HG03354 (cell line): ENCODE results near the gene TXNRD2.
"Not testable (repeated sequence)": the region's sequence is repeated elsewhere in the genome, so short reads cannot be mapped to it uniquely, and the experiment has no call there.

Source experiments
- ATAC-seq: cut with Tn5 transposase; IDR thresholded peaks from one replicate; pipeline ENCODE4 v1.9.1; 2021; ENCODE audit warnings: mild to moderate bottlenecking; ENCODE audit not compliant: unreplicated experiment, poor library complexity, severe bottlenecking

Gene TXNRD2

DNA sequence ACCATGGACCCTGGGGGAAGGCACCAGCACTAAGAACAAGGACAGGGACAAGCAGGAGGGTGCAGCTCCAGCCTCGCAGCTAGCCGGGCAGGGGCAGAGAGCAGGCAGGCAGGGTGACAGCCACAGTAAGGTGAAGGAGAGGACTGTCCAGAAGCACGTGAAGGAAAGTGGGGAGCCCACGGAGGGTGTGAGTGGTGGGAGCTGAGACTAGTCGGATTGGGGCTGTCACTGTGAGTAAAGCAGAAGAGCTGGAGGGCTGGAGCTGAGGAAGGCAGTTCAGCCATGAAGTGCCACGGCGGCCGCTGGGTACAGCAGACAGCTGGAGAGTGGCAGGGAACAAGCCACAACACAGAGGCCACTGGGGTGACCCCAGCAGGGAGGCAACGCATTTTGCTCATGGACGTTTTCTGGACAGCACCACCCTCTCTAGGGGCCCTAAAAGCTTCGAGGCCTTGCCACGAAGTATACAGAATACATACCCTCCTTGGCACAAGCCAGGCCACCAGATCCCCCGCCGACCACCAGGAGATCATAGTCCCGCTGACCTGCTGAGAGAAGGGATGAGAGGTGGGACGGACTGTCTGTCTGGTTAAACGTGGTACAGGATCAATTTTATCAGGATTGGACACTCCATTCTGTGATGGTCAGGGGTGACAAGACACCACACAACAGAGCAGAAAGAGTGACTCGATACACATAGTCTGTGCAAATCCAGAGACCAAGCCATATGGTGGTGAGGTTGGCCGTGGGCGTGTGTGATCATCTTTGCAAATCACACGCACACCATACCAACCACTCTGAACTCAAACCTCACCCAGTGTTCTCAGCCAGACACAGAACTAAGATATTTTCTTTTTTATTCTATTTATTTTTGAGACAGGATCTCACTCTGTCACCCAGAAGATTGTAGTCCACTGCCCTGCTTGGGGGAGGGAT is 10.8 kb downstream of the TXNRD2 start:
- no peak for ATAC-seq

DNA sequence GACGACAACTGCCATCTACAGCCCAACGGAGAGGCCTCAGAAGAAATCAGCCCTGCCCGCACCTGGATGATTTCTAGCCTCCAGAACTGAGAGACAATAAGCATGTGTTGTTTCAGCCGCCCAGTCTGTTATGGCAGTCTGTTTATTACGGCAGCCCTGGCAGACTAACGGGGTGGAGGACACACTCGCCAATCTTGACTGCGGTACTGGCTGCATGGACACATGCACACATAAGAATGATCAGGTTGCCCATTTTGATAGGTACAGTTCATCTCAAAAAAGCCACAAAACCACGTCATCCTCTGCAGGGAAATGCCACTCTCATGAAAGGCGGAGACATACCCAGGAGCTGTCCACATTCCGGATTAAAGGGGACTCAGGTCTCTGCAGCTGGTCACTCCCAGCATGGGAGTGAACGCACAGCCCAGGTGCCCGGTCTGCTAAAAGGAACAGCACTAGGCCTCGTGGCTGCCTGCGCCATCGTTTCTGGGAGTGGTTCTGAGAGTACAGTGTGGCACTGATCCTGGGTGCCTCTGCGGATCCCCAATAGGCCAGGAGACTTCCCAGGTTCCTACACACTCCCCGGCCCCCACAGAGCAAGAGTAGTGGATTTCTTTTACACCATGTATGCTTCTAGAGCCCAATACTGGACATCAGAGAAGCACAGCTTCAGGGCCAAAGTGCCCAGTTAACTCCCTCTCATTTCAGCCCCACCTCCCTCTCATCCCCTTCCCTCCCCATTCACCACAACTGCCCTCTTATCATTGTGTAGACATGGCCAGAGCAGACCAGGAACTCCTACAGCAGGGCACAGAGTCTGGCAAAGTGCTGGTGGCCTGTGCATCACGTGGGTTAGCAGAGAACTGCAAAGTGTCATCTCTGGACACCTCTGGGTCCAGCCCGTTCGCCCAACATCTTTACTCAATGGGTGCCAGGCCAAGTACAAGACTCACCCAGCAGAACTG is 11.8 kb downstream of the TXNRD2 start:
- ATAC-seq, result no peak

DNA sequence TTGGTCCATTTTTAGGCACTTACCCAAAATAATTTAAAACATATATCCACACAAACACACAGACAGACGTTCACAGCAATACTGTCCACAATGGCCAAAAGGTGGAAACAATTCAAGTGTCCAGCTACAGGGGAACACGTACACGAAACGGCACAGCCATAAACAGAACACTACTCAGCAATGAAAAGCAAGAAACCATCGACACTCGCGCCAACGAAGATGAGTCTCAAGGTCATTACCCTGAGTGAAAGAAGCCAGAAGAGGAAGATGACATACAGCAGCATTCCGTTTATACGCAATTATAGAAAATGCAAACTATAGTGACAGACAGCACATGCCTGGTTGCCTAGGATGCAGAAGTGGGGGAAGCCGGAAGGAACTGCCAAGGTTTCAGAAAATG is 13.4 kb downstream of the TXNRD2 start:
- no peak for ATAC-seq

DNA sequence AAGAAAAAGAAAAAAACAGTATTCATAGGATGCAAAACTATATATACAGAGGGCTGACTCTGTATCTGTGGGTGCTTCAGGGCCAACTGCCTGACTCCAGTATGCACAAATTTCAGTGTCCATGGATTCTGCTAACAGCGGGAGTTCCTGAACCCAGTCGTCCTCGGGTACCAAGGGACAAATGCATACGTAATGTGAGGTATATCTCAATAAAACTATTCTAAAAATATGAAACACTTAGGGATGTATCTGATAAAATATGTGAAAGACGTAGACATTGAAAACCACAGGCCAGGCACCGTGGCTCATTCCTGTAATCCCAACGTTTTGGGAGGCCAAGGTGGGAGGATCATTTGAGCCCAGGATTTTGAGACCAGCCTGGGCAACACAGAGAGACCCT is 13.9 kb downstream of the TXNRD2 start:
- no peak for ATAC-seq

DNA sequence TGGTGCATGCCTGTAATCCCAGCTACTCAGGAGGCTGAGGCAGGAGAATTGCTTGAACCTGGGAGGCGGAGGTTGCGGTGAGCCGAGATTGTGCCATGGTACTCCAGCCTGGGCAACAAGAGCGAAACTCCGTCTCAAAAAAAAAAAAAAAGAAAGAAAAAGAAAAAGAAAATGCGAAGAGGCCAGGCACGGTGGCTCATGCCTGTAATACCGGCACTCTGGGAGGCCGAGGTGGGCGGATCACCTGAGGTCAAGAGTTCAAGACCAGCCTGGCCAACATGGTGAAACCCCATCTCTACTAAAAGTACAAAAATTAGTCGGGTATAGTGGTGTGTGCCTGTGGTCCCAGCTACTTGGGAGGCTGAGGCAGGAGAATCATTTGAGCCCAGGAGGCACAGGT is 15.6 kb downstream of the TXNRD2 start:
- not testable (repeated sequence) for ATAC-seq

DNA sequence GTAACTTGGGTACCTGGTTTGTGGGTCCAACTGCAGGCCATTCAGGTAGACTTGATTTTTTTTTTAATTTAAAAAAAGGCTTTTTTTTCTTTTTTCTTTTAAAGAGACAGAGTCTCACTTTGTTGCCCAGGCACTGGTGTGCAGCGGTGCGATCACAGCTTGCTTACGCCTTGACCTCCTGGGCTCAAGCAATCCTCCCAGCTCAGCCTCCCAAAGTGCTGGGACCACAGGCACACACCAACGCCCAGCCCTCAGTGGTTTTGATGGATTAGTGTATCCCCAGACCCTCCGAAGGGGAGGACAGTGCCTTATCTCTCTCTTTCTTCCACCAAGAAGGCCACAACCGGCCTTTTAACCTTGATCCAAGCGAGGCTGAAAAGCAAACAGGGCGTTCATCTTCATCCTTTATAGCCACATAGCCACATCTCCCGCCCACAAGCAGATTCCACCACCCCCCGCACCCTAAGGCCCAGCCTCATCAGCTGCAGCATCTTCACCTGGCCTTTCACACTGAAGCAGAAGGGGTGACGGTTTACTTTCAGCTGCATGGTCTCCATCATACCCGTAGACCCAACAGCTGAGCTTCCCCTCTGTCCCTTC is 17.6 kb downstream of the TXNRD2 start:
- ATAC-seq, result no peak

DNA sequence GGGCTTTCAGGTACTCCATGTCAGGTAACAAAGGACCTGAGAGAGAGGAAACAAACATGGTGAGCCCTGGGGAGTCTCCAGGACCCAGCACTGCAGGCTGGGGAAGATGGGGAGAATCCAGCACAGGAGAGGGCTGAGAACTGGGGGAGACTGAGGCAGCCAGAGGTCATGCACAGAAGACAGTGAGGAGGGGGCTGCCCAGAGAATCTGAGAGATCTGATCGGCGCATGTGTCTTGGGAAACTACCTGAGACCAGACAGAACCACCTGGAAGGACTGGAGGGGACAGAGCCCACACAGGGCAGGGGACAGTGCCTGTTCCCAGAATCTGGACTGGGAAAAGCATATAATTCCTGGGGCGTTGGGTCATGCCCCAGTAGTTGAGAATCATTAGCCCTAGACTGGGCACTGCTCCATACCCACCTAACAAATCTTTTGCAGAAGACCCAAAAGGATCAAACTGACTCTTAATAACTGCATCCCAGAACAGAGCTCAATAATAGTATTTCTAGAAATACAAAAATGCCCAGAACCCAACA is 20.0 kb downstream of the TXNRD2 start:
- no peak for ATAC-seq

DNA sequence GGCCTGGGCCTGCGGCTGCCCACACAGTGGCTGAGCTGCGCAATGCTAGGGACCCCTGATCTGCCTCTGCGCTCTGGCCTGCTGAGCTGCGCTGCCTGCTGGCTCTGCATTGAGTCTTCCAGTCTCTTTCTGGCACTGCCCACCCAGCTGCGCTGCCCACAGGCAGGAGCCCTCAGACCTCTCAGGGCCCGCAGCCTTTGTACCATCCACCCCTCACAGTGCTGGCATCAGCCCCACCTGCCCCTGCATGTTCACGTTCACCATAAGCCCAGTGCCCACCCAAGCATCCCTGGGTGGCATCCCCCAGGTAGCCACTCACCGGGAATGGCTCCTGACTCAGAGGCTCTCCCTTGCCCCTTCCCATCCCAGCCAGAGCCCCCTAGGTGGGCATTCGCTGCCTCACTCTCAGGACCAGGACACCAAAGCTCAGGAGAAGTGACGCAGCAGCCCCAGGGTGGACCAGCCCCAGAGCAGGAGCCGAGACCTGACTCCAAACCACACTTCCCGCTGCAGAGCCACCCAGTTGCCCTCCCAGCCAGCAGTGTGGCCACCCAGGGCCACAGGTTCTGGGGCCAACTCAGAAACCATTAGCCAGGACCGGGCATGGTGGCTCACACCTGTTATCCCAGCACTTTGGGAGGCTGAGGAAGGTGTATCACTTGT is 21.8 kb downstream of the TXNRD2 start:
- ATAC-seq, result no peak

- ATAC-seq, result no peak
These were observed 23.1 kb downstream of the TXNRD2 start for GRCh38 chr22:19918332-19919106.

- ATAC-seq, result no peak
These were observed 24.1 kb downstream of the TXNRD2 start for GRCh38 chr22:19917389-19918138.

DNA sequence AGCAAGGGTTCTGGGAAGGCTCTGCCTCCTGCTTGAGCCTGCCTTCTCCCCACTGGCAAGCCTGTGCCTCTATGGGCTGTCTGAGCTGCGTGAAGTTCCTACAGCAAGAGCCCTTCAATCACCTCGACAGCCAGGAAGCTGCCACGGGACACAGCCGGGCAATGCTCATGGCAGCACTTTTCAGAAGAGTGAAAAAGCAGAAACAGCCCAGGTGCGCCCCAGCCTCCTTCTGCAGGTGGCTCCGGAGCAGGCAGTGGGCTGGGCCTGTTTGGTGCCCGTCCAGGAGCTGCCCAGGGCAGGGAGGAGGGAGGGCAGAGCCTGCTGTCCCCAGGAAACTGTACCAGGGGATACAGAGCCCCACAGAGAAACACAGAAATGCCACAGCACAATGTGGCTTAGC is 24.7 kb downstream of the TXNRD2 start:
- no peak for ATAC-seq

DNA sequence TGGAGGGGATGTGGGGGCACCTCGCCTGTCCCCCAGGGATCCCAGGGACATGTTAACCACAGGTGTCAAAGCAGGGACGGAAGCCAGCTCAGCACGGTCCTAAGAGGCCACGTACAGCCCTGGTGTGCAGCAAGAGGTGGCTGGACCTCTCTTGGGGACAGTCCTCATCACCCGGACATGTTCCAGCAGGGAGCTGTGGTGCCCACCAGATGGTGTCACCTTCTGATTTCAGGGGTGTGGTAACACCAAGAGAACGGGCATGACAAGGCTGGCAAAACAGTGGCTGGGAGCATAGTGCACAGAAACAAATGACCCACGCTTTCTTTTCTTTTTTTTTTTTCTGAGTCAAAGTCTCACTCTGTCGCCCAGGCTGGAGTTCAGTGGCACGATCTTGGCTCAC is 25.6 kb downstream of the TXNRD2 start:
- no peak for ATAC-seq

DNA sequence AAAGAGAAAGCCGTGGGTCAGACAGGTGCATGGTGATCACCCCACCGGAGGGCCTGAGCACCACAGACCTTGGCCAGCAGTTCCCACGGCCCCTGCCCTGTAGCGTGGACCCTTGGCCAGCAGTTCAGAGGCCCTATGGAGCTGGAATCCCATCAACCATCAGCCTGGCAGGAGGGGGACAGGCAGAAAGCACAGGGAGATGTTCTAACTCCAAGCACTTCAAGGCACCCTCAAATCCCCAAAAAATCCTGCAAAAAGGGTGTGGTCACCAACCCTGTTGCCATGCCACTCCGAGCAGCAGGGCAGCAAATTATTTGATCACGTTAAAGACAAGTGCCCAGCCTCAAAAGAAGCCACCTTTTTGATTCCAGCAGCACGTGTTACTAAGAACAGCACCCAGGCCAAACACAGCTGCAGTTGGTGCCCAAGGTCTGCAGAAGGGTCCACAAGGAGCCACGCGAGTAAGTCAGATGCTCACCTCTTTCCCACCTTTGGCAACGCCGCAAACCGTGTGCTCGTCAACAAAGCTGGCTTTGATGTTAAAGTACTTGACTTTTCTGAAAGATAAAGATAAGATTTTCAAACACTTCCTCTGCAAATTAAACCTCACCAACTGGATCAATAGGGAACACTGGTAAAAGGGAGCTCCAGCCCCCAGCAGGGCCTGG is 26.2 kb downstream of the TXNRD2 start:
- ATAC-seq, result no peak

DNA sequence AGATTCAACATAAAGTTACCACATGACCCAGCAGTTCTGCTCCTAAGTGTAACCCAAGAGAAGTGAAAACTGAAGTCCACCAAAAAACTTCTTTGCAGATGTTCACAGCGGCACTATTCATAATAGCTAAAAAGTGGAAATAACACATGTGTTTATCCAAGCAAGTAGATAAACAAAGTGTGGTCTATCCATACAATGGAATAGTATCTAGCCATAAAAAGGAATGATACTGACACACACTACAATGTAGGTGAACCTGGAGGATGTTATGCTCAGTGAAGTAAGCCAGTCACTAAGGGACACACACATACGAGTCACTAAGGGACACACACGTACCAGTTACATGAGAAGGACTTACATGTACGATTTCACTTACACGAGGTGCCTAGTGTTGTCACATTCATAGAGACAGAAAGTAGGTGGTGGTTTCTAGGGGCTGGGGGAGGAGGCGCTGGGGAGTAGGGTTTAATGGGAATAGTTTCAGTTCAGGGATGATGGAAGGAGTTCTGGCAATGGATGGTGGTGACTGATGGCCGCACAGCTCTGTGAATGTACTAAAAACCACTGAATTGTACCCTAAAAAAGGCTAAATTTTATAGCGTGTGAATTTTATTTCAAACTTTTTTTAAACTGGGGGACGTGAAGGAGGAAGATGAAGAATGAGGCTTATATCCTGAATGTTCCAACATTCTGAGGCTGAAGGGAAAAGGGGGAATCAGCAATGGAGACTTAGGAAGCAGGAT is 27.2 kb downstream of the TXNRD2 start:
- no peak for ATAC-seq

GRCh38 chr22:19913337-19913936 is 28.2 kb downstream of the TXNRD2 start:
- no peak for ATAC-seq

GRCh38 chr22:19912271-19912999 is 29.2 kb downstream of the TXNRD2 start:
- ATAC-seq, result no peak
